Measurements from ENCODE around the gene GYPA.
"Not testable (repeated sequence)": the region's sequence is repeated elsewhere in the genome, so short reads cannot be mapped to it uniquely, and the experiment has no call there.

The GYPA gene

GRCh38 chr4:144097776-144098175, 42.7 kb downstream of the GYPA start:
- not testable (repeated sequence) for H3K4me3 ChIP-seq (ENCODE audit: low read length in 2 of 2); H3K9me3 ChIP-seq (ENCODE audit: control insufficient read depth in 2 of 2, low read length in 2 of 2); H3K4me1 ChIP-seq (ENCODE audit: control insufficient read depth in 2 of 2, insufficient read depth in 2 of 2, low read length in 2 of 2); H3K9ac ChIP-seq (ENCODE audit: low read depth in 1 of 2, low read length in 2 of 2); H3K27ac ChIP-seq (ENCODE audit: low read depth in 2 of 2, low read length in 2 of 2); H3K27me3 ChIP-seq (ENCODE audit: control insufficient read depth in 2 of 2, insufficient read depth in 2 of 2, low read length in 2 of 2); H3K36me3 ChIP-seq (ENCODE audit: control insufficient read depth in 2 of 2, insufficient read depth in 2 of 2, low read length in 2 of 2)

- H3K27ac ChIP-seq (ENCODE audit: low read depth in 2 of 2, low read length in 2 of 2); H3K36me3 ChIP-seq (ENCODE audit: control insufficient read depth in 2 of 2, insufficient read depth in 2 of 2, low read length in 2 of 2); H3K9me3 ChIP-seq (ENCODE audit: control insufficient read depth in 2 of 2, low read length in 2 of 2); H3K9ac ChIP-seq (ENCODE audit: low read depth in 1 of 2, low read length in 2 of 2); H3K27me3 ChIP-seq (ENCODE audit: control insufficient read depth in 2 of 2, insufficient read depth in 2 of 2, low read length in 2 of 2); H3K4me1 ChIP-seq (ENCODE audit: control insufficient read depth in 2 of 2, insufficient read depth in 2 of 2, low read length in 2 of 2); H3K4me3 ChIP-seq (ENCODE audit: low read length in 2 of 2): not testable (repeated sequence)
These were observed 46.5 kb downstream of the GYPA start for GRCh38 chr4:144093995-144094394.

GRCh38 chr4:144091181-144091580, 49.3 kb downstream of the GYPA start:
- not testable (repeated sequence) for H3K27ac ChIP-seq (ENCODE audit: low read depth in 2 of 2, low read length in 2 of 2); H3K9me3 ChIP-seq (ENCODE audit: control insufficient read depth in 2 of 2, low read length in 2 of 2); H3K4me1 ChIP-seq (ENCODE audit: control insufficient read depth in 2 of 2, insufficient read depth in 2 of 2, low read length in 2 of 2); H3K27me3 ChIP-seq (ENCODE audit: control insufficient read depth in 2 of 2, insufficient read depth in 2 of 2, low read length in 2 of 2); H3K4me3 ChIP-seq (ENCODE audit: low read length in 2 of 2); H3K36me3 ChIP-seq (ENCODE audit: control insufficient read depth in 2 of 2, insufficient read depth in 2 of 2, low read length in 2 of 2); H3K9ac ChIP-seq (ENCODE audit: low read depth in 1 of 2, low read length in 2 of 2)

GRCh38 chr4:144090744-144091143, 49.8 kb downstream of the GYPA start:
- Histone ChIP-seq H3K4me3 (ENCODE audit: low read length in 2 of 2) (no peak overlapping the region), H3K27ac (ENCODE audit: low read depth in 2 of 2, low read length in 2 of 2) (no peak overlapping the region)

GRCh38 chr4:144082053-144082452, 58.5 kb downstream of the GYPA start:
- H3K36me3 ChIP-seq (ENCODE audit: control insufficient read depth in 2 of 2, insufficient read depth in 2 of 2, low read length in 2 of 2); H3K9me3 ChIP-seq (ENCODE audit: control insufficient read depth in 2 of 2, low read length in 2 of 2); H3K9ac ChIP-seq (ENCODE audit: low read depth in 1 of 2, low read length in 2 of 2); H3K27me3 ChIP-seq (ENCODE audit: control insufficient read depth in 2 of 2, insufficient read depth in 2 of 2, low read length in 2 of 2); H3K4me1 ChIP-seq (ENCODE audit: control insufficient read depth in 2 of 2, insufficient read depth in 2 of 2, low read length in 2 of 2); H3K27ac ChIP-seq (ENCODE audit: low read depth in 2 of 2, low read length in 2 of 2); H3K4me3 ChIP-seq (ENCODE audit: low read length in 2 of 2): not testable (repeated sequence)

More at GRCh38 chr4:144090744-144091143, 49.8 kb downstream of the GYPA start:
- no peaks in the 10 kb centered on the region for H3K27me3 ChIP-seq (ENCODE audit: control insufficient read depth in 2 of 2, insufficient read depth in 2 of 2, low read length in 2 of 2)
- H3K9ac ChIP-seq (ENCODE audit: low read depth in 1 of 2, low read length in 2 of 2), result no peak overlapping the region
- no peaks in the 10 kb centered on the region for H3K36me3 ChIP-seq (ENCODE audit: control insufficient read depth in 2 of 2, insufficient read depth in 2 of 2, low read length in 2 of 2)
- no peaks in the 10 kb centered on the region for H3K9me3 ChIP-seq (ENCODE audit: control insufficient read depth in 2 of 2, low read length in 2 of 2)
- H3K4me1 ChIP-seq (ENCODE audit: control insufficient read depth in 2 of 2, insufficient read depth in 2 of 2, low read length in 2 of 2), result no peaks in the 10 kb centered on the region

- H3K27ac ChIP-seq (ENCODE audit: low read depth in 2 of 2, low read length in 2 of 2); H3K9ac ChIP-seq (ENCODE audit: low read depth in 1 of 2, low read length in 2 of 2); H3K9me3 ChIP-seq (ENCODE audit: control insufficient read depth in 2 of 2, low read length in 2 of 2); H3K27me3 ChIP-seq (ENCODE audit: control insufficient read depth in 2 of 2, insufficient read depth in 2 of 2, low read length in 2 of 2); H3K4me3 ChIP-seq (ENCODE audit: low read length in 2 of 2); H3K4me1 ChIP-seq (ENCODE audit: control insufficient read depth in 2 of 2, insufficient read depth in 2 of 2, low read length in 2 of 2); H3K36me3 ChIP-seq (ENCODE audit: control insufficient read depth in 2 of 2, insufficient read depth in 2 of 2, low read length in 2 of 2): not testable (repeated sequence)
These were observed 60.4 kb downstream of the GYPA start for GRCh38 chr4:144080135-144080534.

GRCh38 chr4:144078746-144079145, 61.8 kb downstream of the GYPA start:
- not testable (repeated sequence) for H3K27ac ChIP-seq (ENCODE audit: low read depth in 2 of 2, low read length in 2 of 2); H3K9me3 ChIP-seq (ENCODE audit: control insufficient read depth in 2 of 2, low read length in 2 of 2); H3K36me3 ChIP-seq (ENCODE audit: control insufficient read depth in 2 of 2, insufficient read depth in 2 of 2, low read length in 2 of 2); H3K9ac ChIP-seq (ENCODE audit: low read depth in 1 of 2, low read length in 2 of 2); H3K4me3 ChIP-seq (ENCODE audit: low read length in 2 of 2); H3K4me1 ChIP-seq (ENCODE audit: control insufficient read depth in 2 of 2, insufficient read depth in 2 of 2, low read length in 2 of 2); H3K27me3 ChIP-seq (ENCODE audit: control insufficient read depth in 2 of 2, insufficient read depth in 2 of 2, low read length in 2 of 2)

GRCh38 chr4:144061556-144061955, 79.0 kb downstream of the GYPA start:
- not testable (repeated sequence) for H3K36me3 ChIP-seq (ENCODE audit: control insufficient read depth in 2 of 2, insufficient read depth in 2 of 2, low read length in 2 of 2); H3K27me3 ChIP-seq (ENCODE audit: control insufficient read depth in 2 of 2, insufficient read depth in 2 of 2, low read length in 2 of 2); H3K9ac ChIP-seq (ENCODE audit: low read depth in 1 of 2, low read length in 2 of 2); H3K9me3 ChIP-seq (ENCODE audit: control insufficient read depth in 2 of 2, low read length in 2 of 2); H3K27ac ChIP-seq (ENCODE audit: low read depth in 2 of 2, low read length in 2 of 2); H3K4me1 ChIP-seq (ENCODE audit: control insufficient read depth in 2 of 2, insufficient read depth in 2 of 2, low read length in 2 of 2); H3K4me3 ChIP-seq (ENCODE audit: low read length in 2 of 2)

GRCh38 chr4:144060234-144060859, 80.2 kb downstream of the GYPA start:
- H3K9ac ChIP-seq (ENCODE audit: low read depth in 1 of 2, low read length in 2 of 2); H3K27me3 ChIP-seq (ENCODE audit: control insufficient read depth in 2 of 2, insufficient read depth in 2 of 2, low read length in 2 of 2); H3K9me3 ChIP-seq (ENCODE audit: control insufficient read depth in 2 of 2, low read length in 2 of 2); H3K4me1 ChIP-seq (ENCODE audit: control insufficient read depth in 2 of 2, insufficient read depth in 2 of 2, low read length in 2 of 2); H3K27ac ChIP-seq (ENCODE audit: low read depth in 2 of 2, low read length in 2 of 2); H3K4me3 ChIP-seq (ENCODE audit: low read length in 2 of 2); H3K36me3 ChIP-seq (ENCODE audit: control insufficient read depth in 2 of 2, insufficient read depth in 2 of 2, low read length in 2 of 2): not testable (repeated sequence)

All from mucosa of rectum (tissue), 2 donors.